NCI-H2196 treated with DMSO at 0.1 percent for 48 hours (cell line): ENCODE results near the gene PTPRA.

Experiments used
- DNase-seq: peaks from one replicate; lab custom pipeline; 2025; ENCODE audit not compliant: unreplicated experiment; lab: John Stamatoyannopoulos, UW

PTPRA gene

GRCh38 chr20:2851086-2851485 lies 22.2 kb upstream of the PTPRA start:
- DNase-seq, result no peak

GRCh38 chr20:2858591-2858990 lies 14.7 kb upstream of the PTPRA start:
- DNase-seq, result no peak

- peak; percentile 21 for DNase-seq
These were observed 13.8 kb upstream of the PTPRA start for GRCh38 chr20:2859330-2860121.

GRCh38 chr20:2864626-2865025 lies 8.7 kb upstream of the PTPRA start:
- DNase-seq, result no peak

- no peak for DNase-seq
These were observed 8.2 kb upstream of the PTPRA start for GRCh38 chr20:2865101-2865500.

GRCh38 chr20:2865630-2866029 lies 7.7 kb upstream of the PTPRA start:
- no peak for DNase-seq

GRCh38 chr20:2866236-2866635 lies 7.0 kb upstream of the PTPRA start:
- DNase-seq, result no peak

GRCh38 chr20:2867081-2867864 lies 6.0 kb upstream of the PTPRA start:
- DNase-seq, result no peak

GRCh38 chr20:2869381-2869780 lies 3.9 kb upstream of the PTPRA start:
- no peak for DNase-seq

GRCh38 chr20:2871111-2871465 lies 2.2 kb upstream of the PTPRA start:
- DNase-seq, result no peak

- DNase-seq, result no peak
These were observed 1.4 kb upstream of the PTPRA start for GRCh38 chr20:2871661-2872458.

GRCh38 chr20:2872459-2873009 lies 747 bp upstream of the PTPRA start:
- no peak for DNase-seq

- DNase-seq, result no peak
These were observed 413 bp downstream of the PTPRA start for GRCh38 chr20:2873747-2874041.

GRCh38 chr20:2874456-2874855 lies 1.2 kb downstream of the PTPRA start:
- DNase-seq, result no peak

- DNase-seq, result no peak
These were observed 2.5 kb downstream of the PTPRA start for GRCh38 chr20:2875690-2876203.

- no peak for DNase-seq
These were observed 5.2 kb downstream of the PTPRA start for GRCh38 chr20:2878515-2878914.

GRCh38 chr20:2879146-2879545 lies 5.9 kb downstream of the PTPRA start:
- DNase-seq, result no peak

GRCh38 chr20:2880650-2881049 lies 7.4 kb downstream of the PTPRA start:
- DNase-seq, result no peak

- DNase-seq, result no peak
These were observed 10.7 kb downstream of the PTPRA start for GRCh38 chr20:2883726-2884637.

- no peak for DNase-seq
These were observed 14.4 kb downstream of the PTPRA start for GRCh38 chr20:2887715-2888114.
